Psoas muscle (tissue), 8 donors: Measurements from ENCODE around the gene GGA1. TPM values are rescaled to one million over a fixed set of nuclear protein-coding genes. Genes with fewer than 3 reads are reported as not detected.

Experiments used
- ATAC-seq, 4 donors: fragments of 200-7000 bp; cut with Tn5 transposase; one replicate each; pipeline ENCODE4 v1.9.1; 2020; ENCODE audit warnings: moderate library complexity in 3 of 4, mild to moderate bottlenecking in 2 of 4
- DNase-seq, 2 donors: peaks; one replicate each; pipeline ENCODE4 v3.0.0-alpha.2; 2020
- H3K27ac ChIP-seq: fragments of 200-600 bp; one replicate; pipeline ENCODE4 v1.8.0; 2022
- H3K27me3 ChIP-seq, 3 donors: fragments of 200-600 bp in 1 of 3; one replicate each; pipeline versions ENCODE4 v1.6.1 to v1.8.0; 2013 to 2022; ENCODE audit warnings: low read length in 2 of 3, mild to moderate bottlenecking in 2 of 3, moderate library complexity in 1 of 3; ENCODE audit not compliant: insufficient read depth in 3 of 3
- H3K36me3 ChIP-seq, 2 donors: fragments of 200-600 bp in 1 of 2; one replicate each; pipeline versions ENCODE4 v1.6.1 to v1.8.0; 2013 to 2022; ENCODE audit warnings: low read depth in 1 of 2, mild to moderate bottlenecking in 1 of 2, moderate library complexity in 1 of 2; ENCODE audit not compliant: insufficient read depth in 1 of 2
- H3K4me1 ChIP-seq: fragments of 200-600 bp; one replicate; pipeline ENCODE4 v1.8.0; 2022
- H3K4me3 ChIP-seq: fragments of 200-600 bp; one replicate; pipeline ENCODE4 v1.8.0; 2022; ENCODE audit warnings: mild to moderate bottlenecking
- H3K9me3 ChIP-seq: fragments of 200-600 bp; one replicate; pipeline ENCODE4 v1.8.0; 2022
- CTCF ChIP-seq: fragments of 200-600 bp; IDR thresholded peaks from one replicate; pipeline ENCODE4 v1.8.0; 2022; ENCODE audit warnings: antibody characterized with exemption
- WGBS, 3 donors: extraction: QIAGEN DNeasy Blood & Tissue Kit; methylation state at CpG; one replicate each; pipeline versions ENCODE4 v1.1.6 to v1.1.7; 2013; 5-methylcytosine and 5-hydroxymethylcytosine counted together
- intact Hi-C, 2 donors: fragments of 100-400 bp; cut with DNase I; formaldehyde crosslinking; loops; one replicate each; pipeline versions ENCODE4 v1.11.0 to v1.14.2; 2022
- polyA plus RNA-seq, 3 donors: library from polyadenylated mRNA; stranded (reverse); fragments of 200-250 nt; gene quantifications; one replicate each; pipeline ENCODE4 v1.2.3, GENCODE V29; 2013
- total RNA-seq, 4 donors: library from RNA; stranded (reverse); fragmentation: NEBNext Ultra II Directional in 2 of 4; extraction: Animal tissue kit (Norgen Biotek cat#: 25700) in 2 of 4; gene quantifications; one replicate each; pipeline versions ENCODE4 v1.2.1 to v1.2.4, GENCODE V29; 2021 to 2023
- donor health status: healthy with polysubstance abuse.
- donor health status: DM: no; HTN: no; CAD: no; lungs with moderate emphysema.
- donor health status: Bipolar disorder and iron deficiency.
- donor health status: healthy.
- donor health status: DM: yes; HTN: yes; CAD: no.
- donor health status: DM: no; HTN: no; CAD: no.
- donor health status: DM: no; HTN: no; CAD: no.
- donor health status: DM: yes; HTN: yes; CAD: no.

GGA1 gene
- total and polyA plus RNA-seq, 7 donors, result 30.2 to 39.4 (median 33.9) TPM

- ATAC-seq, result no peak
- intact Hi-C loops, result no loop called here
- 89 to 95% (median 90%) methylated on average over 7 of the region's 7 CpGs for WGBS, 3 donors
Measured at GRCh38 chr22:37624876-37625275, 16.2 kb downstream of the GGA1 start.

GRCh38 chr22:37625737-37626136 is 17.1 kb downstream of the GGA1 start:
- intact Hi-C loops, result no loop called here
- peaks cover 24% of the 10 kb centered on the region for H3K4me1 ChIP-seq
- H3K27me3 ChIP-seq, result no peaks in the 10 kb centered on the region
- no peak for TF ChIP-seq CTCF
- DNase-seq (no peak), ATAC-seq (peak in 1 of 4 donors; percentile 1)
- H3K4me3 ChIP-seq, result no peak overlapping the region
- peaks cover 0 to 76% of the 10 kb centered on the region in 2 donors for H3K36me3 ChIP-seq
- 70 to 84% (median 77%) methylated on average over 14 of the region's 14 CpGs for WGBS, 3 donors
- no peaks in the 10 kb centered on the region for H3K9me3 ChIP-seq
- H3K27ac ChIP-seq, result peak overlapping the region; percentile 74

More at GRCh38 chr22:37624876-37625275, 16.2 kb downstream of the GGA1 start:
- Histone ChIP-seq H3K27ac (no peak overlapping the region), H3K4me3 (no peak overlapping the region), H3K36me3 (peaks cover 0 to 76% of the 10 kb centered on the region in 2 donors), H3K9me3 (no peaks in the 10 kb centered on the region), H3K4me1 (peaks cover 24% of the 10 kb centered on the region), H3K27me3 (no peaks in the 10 kb centered on the region)
- no peak for TF ChIP-seq CTCF
- no peak for DNase-seq

GRCh38 chr22:37626144-37626543 is 17.5 kb downstream of the GGA1 start:
- H3K36me3 ChIP-seq, result peaks cover 0 to 76% of the 10 kb centered on the region in 2 donors
- 28 to 35% (median 32%) methylated on average over 11 of the region's 11 CpGs for WGBS, 3 donors
- H3K9me3 ChIP-seq, result no peaks in the 10 kb centered on the region
- peaks cover 24% of the 10 kb centered on the region for H3K4me1 ChIP-seq
- intact Hi-C loops, result no loop called here
- ATAC-seq, result peak; percentile 62 to 81 (median 74)
- H3K27ac ChIP-seq, result peak overlapping the region; percentile 74
- peak; percentile 86 to 92 for DNase-seq
- no peak for TF ChIP-seq CTCF
- H3K27me3 ChIP-seq, result no peaks in the 10 kb centered on the region
- no peak overlapping the region for H3K4me3 ChIP-seq

- H3K4me1 ChIP-seq, result peaks cover 24% of the 10 kb centered on the region
- TF ChIP-seq CTCF, result no peak
- H3K27me3 ChIP-seq, result no peaks in the 10 kb centered on the region
- peak overlapping the region; percentile 74 for H3K27ac ChIP-seq
- ATAC-seq (peak in 1 of 4 donors; percentile 3), DNase-seq (no peak)
- H3K36me3 ChIP-seq, result peaks cover 0 to 76% of the 10 kb centered on the region in 2 donors
- no peak overlapping the region for H3K4me3 ChIP-seq
- 57 to 66% (median 64%) methylated on average over 13 of the region's 13 CpGs for WGBS, 3 donors
- no peaks in the 10 kb centered on the region for H3K9me3 ChIP-seq
- intact Hi-C loops, result no loop called here
Measured at GRCh38 chr22:37626556-37627075, 18.0 kb downstream of the GGA1 start.

GRCh38 chr22:37627121-37627520 is 18.5 kb downstream of the GGA1 start:
- no peak overlapping the region for H3K4me3 ChIP-seq
- intact Hi-C loops, result no loop called here
- H3K9me3 ChIP-seq, result no peaks in the 10 kb centered on the region
- peaks cover 0 to 76% of the 10 kb centered on the region in 2 donors for H3K36me3 ChIP-seq
- DNase-seq (no peak), ATAC-seq (no peak)
- H3K27ac ChIP-seq, result peak overlapping the region; percentile 74
- WGBS, 3 donors, result 68 to 85% (median 72%) methylated on average over 6 to 7 of the region's 7 CpGs
- no peaks in the 10 kb centered on the region for H3K27me3 ChIP-seq
- TF ChIP-seq CTCF, result no peak
- peaks cover 24% of the 10 kb centered on the region for H3K4me1 ChIP-seq
